BJ (cell line): ENCODE measurements around the gene CSNK1D. TPM values are rescaled to one million over a fixed set of nuclear protein-coding genes. Genes with fewer than 3 reads are reported as not detected.

Source experiments
- CTCF ChIA-PET: fragments of 350-600 bp; formaldehyde crosslinking; extraction: SDS; loops from one replicate; lab custom pipeline; 2021; ENCODE audit warnings: antibody characterized with exemption, inconsistent platforms; lab: Yijun Ruan, JAX
- POLR2A ChIA-PET: fragments of 300-600 bp; sonication (Branson Sonifier 250); formaldehyde crosslinking; extraction: SDS; loops from one replicate; lab custom pipeline; 2021; ENCODE audit warnings: antibody characterized with exemption; lab: Charles Lee
- DNase-seq: peaks from one replicate; pipeline ENCODE4 v3.0.0-alpha.2; 2011; ENCODE audit warnings: low read depth
- H3K27me3 ChIP-seq: 2 replicates; pipeline ENCODE4 v1.6.0; 2011; ENCODE audit warnings: low read length; ENCODE audit not compliant: control insufficient read depth, insufficient read depth
- H3K36me3 ChIP-seq: 2 replicates; pipeline ENCODE4 v1.5.1; 2011; ENCODE audit warnings: low read length; ENCODE audit not compliant: control insufficient read depth, insufficient read depth
- H3K4me3 ChIP-seq: 2 replicates; pipeline ENCODE4 v1.5.1; 2011; ENCODE audit warnings: low read depth, mild to moderate bottlenecking, control low read depth, low read length
- polyA plus RNA-seq: library from polyadenylated mRNA; depleted of rRNA; stranded (reverse); fragments of >200 nt; gene quantifications from 2 replicates; pipeline ENCODE4 v1.2.3, GENCODE V29; 2011
- TF ChIP-seq, protein P1 (sequence below): IDR thresholded peaks from 2 replicates; pipeline ENCODE4 v1.5.1; 2011; ENCODE audit warnings: low read depth, mild to moderate bottlenecking, control low read depth, inconsistent platforms, low read length, moderate library complexity; ENCODE audit not compliant: insufficient read depth

The CSNK1D gene
- polyA plus RNA-seq, 1 experiment = 118 TPM

GRCh38 chr17:82237083-82237745, 36.3 kb downstream of the CSNK1D start:
- POLR2A ChIA-PET = no interaction called here
- TF ChIP-seq, protein P1, sequence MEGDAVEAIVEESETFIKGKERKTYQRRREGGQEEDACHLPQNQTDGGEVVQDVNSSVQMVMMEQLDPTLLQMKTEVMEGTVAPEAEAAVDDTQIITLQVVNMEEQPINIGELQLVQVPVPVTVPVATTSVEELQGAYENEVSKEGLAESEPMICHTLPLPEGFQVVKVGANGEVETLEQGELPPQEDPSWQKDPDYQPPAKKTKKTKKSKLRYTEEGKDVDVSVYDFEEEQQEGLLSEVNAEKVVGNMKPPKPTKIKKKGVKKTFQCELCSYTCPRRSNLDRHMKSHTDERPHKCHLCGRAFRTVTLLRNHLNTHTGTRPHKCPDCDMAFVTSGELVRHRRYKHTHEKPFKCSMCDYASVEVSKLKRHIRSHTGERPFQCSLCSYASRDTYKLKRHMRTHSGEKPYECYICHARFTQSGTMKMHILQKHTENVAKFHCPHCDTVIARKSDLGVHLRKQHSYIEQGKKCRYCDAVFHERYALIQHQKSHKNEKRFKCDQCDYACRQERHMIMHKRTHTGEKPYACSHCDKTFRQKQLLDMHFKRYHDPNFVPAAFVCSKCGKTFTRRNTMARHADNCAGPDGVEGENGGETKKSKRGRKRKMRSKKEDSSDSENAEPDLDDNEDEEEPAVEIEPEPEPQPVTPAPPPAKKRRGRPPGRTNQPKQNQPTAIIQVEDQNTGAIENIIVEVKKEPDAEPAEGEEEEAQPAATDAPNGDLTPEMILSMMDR = no peak
- H3K36me3 ChIP-seq = peaks cover 63% of the 10 kb centered on the region
- CTCF ChIA-PET = interaction anchor here (1.0 to 7.5 kb wide), 6 partner anchors 16 to 207 kb away, joined by 3 to 52 read pairs (median 5); no protein-coding TSS in a partner anchor
- H3K4me3 ChIP-seq = no peak overlapping the region
- H3K27me3 ChIP-seq = no peaks in the 10 kb centered on the region
- DNase-seq = no peak

- DNase-seq = no peak
- Histone ChIP-seq H3K27me3 (no peaks in the 10 kb centered on the region), H3K4me3 (no peak overlapping the region), H3K36me3 (peaks cover 63% of the 10 kb centered on the region)
- TF ChIP-seq, protein P1 = peak; percentile 76
- ChIA-PET POLR2A (no interaction called here), CTCF (interaction anchor here (1.0 to 2.2 kb wide), 7 partner anchors 15 to 206 kb away, joined by 3 to 22 read pairs (median 5); no protein-coding TSS in a partner anchor)
Measured at GRCh38 chr17:82236142-82236971, 37.1 kb downstream of the CSNK1D start.

GRCh38 chr17:82235775-82236141, 37.7 kb downstream of the CSNK1D start:
- Histone ChIP-seq H3K36me3 (peaks cover 63% of the 10 kb centered on the region), H3K4me3 (no peak overlapping the region), H3K27me3 (no peaks in the 10 kb centered on the region)
- TF ChIP-seq, protein P1 = no peak
- ChIA-PET POLR2A (no interaction called here), CTCF (interaction anchor here (1.0 to 2.2 kb wide), 6 partner anchors 15 to 205 kb away, joined by 3 to 22 read pairs (median 5); no protein-coding TSS in a partner anchor)
- no peak for DNase-seq

- POLR2A ChIA-PET = no interaction called here
- peaks cover 61% of the 10 kb centered on the region for H3K36me3 ChIP-seq
- DNase-seq = no peak
- no peaks in the 10 kb centered on the region for H3K27me3 ChIP-seq
- no peak overlapping the region for H3K4me3 ChIP-seq
- CTCF ChIA-PET = interaction anchor here (0.6 to 2.2 kb wide), 6 partner anchors 8 to 205 kb away, joined by 3 to 22 read pairs (median 5); no protein-coding TSS in a partner anchor
- TF ChIP-seq, protein P1 = no peak
Measured at GRCh38 chr17:82235056-82235774, 38.3 kb downstream of the CSNK1D start.
